ENCODE data around the gene GAK. TPM values are rescaled to one million over a fixed set of nuclear protein-coding genes. Genes with fewer than 3 reads are reported as not detected.

Gene GAK
- total and polyA plus RNA-seq, 4 donors = 27.4 to 69.7 (median 47.0) TPM

DNA sequence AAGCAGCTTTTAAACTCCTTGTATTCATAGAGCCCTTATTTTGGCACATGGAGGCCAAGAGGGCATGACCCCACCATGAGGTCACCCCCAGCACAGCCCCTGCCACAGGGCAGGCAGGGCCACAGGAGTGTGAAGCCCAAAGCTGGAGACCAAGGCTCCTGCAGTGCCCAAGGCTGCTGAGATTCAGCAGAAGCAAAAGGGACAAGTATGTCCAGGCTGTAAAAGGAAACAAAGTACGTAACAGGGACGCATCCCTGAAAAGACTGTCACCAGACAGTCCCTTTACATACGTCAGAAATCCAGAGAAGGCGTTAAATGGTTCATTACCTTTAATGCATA, 18.9 kb downstream of the GAK start:
- Histone ChIP-seq H3K9me3 (ENCODE audit: control insufficient read depth in 4 of 4, low read length in 3 of 4) (peaks cover 0 to 3% (median 0%) of the 10 kb centered on the region in 4 donors), H3K9ac (ENCODE audit: low read depth in 1 of 2, low read length in 2 of 2) (no peak overlapping the region), H3K27ac (ENCODE audit: low read depth in 1 of 2, low read length in 2 of 2) (no peak overlapping the region), H3K4me3 (ENCODE audit: low read depth in 1 of 3, low read length in 3 of 3) (no peak overlapping the region), H3K4me1 (ENCODE audit: control insufficient read depth in 4 of 4, insufficient read depth in 4 of 4, low read length in 3 of 4) (peaks cover 0 to 6% (median 2%) of the 10 kb centered on the region in 4 donors), H3K27me3 (ENCODE audit: control insufficient read depth in 4 of 4, insufficient read depth in 4 of 4, low read length in 3 of 4) (no peaks in the 10 kb centered on the region), H3K36me3 (ENCODE audit: control insufficient read depth in 4 of 4, insufficient read depth in 3 of 4, low read depth in 1 of 4, low read length in 3 of 4) (peaks cover 4 to 30% (median 10%) of the 10 kb centered on the region in 4 donors)
- 96% methylated on average over 4 of the region's 4 CpGs for WGBS
- TF ChIP-seq, protein P1, sequence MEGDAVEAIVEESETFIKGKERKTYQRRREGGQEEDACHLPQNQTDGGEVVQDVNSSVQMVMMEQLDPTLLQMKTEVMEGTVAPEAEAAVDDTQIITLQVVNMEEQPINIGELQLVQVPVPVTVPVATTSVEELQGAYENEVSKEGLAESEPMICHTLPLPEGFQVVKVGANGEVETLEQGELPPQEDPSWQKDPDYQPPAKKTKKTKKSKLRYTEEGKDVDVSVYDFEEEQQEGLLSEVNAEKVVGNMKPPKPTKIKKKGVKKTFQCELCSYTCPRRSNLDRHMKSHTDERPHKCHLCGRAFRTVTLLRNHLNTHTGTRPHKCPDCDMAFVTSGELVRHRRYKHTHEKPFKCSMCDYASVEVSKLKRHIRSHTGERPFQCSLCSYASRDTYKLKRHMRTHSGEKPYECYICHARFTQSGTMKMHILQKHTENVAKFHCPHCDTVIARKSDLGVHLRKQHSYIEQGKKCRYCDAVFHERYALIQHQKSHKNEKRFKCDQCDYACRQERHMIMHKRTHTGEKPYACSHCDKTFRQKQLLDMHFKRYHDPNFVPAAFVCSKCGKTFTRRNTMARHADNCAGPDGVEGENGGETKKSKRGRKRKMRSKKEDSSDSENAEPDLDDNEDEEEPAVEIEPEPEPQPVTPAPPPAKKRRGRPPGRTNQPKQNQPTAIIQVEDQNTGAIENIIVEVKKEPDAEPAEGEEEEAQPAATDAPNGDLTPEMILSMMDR (IDR thresholded peaks at IDR 0.05; ENCODE audit: low read depth, low read length, missing input control) = no peak
- no peak for TF ChIP-seq SP1 (IDR thresholded peaks at IDR 0.05)
- TF ChIP-seq EGR1 (IDR thresholded peaks at IDR 0.05; ENCODE audit: low read depth in 2 of 2) = no peak
- no peak for TF ChIP-seq HNF4A (conservative IDR thresholded peaks at IDR 0.05)
- no peak for TF ChIP-seq NR2F2 (IDR thresholded peaks at IDR 0.05)
- no peak for TF ChIP-seq GABPA (IDR thresholded peaks at IDR 0.05 in 1 of 2, conservative IDR thresholded peaks at IDR 0.05 in 1 of 2)
- TF ChIP-seq JUND (IDR thresholded peaks at IDR 0.05) = no peak
- TF ChIP-seq, protein P2, sequence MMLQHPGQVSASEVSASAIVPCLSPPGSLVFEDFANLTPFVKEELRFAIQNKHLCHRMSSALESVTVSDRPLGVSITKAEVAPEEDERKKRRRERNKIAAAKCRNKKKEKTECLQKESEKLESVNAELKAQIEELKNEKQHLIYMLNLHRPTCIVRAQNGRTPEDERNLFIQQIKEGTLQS (IDR thresholded peaks at IDR 0.05) = no peak
- TF ChIP-seq FOXA1 (IDR thresholded peaks at IDR 0.05) = no peak
- no peak for DNase-seq (ENCODE audit: low spot score)

DNA sequence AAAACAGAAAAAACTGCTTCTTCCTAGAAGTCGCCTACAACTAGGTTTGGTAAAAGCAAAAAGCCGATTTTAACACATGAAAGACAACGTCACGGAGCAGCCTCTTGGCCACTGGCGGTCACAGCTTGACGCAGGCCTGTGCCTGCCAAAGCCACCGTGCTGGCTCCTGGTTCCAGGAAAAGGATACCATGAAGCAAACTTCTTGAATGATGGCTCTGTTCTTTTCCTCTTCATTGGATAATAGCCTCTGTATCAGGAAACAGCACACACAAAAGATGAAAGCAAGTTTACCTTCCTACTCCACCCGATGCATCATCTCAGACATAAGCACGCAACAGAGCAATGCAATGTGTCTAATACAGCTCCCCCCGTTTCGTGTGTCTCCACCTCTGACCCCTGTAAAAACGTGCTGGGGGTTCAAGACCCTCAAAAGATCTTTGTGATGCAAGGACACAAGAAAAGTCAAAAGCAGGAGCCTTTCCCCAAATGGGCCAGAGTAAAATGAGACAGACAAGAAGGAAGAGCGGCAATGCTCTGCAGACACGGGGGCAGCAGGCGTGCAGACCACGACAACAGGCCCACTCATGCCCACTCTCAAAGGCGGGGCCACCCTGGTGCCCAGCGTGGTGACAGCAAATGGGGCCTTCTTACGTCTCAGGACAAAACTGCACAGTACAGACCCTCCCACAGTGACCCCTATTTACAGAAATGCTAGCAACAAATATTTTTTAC, 19.4 kb downstream of the GAK start:
- DNase-seq (ENCODE audit: low spot score) = no peak
- H3K9ac ChIP-seq (ENCODE audit: low read depth in 1 of 2, low read length in 2 of 2) = no peak overlapping the region
- TF ChIP-seq, protein P3, sequence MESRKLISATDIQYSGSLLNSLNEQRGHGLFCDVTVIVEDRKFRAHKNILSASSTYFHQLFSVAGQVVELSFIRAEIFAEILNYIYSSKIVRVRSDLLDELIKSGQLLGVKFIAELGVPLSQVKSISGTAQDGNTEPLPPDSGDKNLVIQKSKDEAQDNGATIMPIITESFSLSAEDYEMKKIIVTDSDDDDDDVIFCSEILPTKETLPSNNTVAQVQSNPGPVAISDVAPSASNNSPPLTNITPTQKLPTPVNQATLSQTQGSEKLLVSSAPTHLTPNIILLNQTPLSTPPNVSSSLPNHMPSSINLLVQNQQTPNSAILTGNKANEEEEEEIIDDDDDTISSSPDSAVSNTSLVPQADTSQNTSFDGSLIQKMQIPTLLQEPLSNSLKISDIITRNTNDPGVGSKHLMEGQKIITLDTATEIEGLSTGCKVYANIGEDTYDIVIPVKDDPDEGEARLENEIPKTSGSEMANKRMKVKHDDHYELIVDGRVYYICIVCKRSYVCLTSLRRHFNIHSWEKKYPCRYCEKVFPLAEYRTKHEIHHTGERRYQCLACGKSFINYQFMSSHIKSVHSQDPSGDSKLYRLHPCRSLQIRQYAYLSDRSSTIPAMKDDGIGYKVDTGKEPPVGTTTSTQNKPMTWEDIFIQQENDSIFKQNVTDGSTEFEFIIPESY (IDR thresholded peaks at IDR 0.05) = no peak
- TF ChIP-seq, protein P1 (IDR thresholded peaks at IDR 0.05; ENCODE audit: low read depth, low read length, missing input control) = no peak
- TF ChIP-seq YY1 (IDR thresholded peaks at IDR 0.05) (no peak), HNF4A (conservative IDR thresholded peaks at IDR 0.05) (no peak), RAD21 (IDR thresholded peaks at IDR 0.05) (no peak), FOXA1 (IDR thresholded peaks at IDR 0.05) (no peak), NR2F2 (IDR thresholded peaks at IDR 0.05) (no peak), FOXA2 (IDR thresholded peaks at IDR 0.05) (no peak), TAF1 (conservative IDR thresholded peaks at IDR 0.05) (no peak), EGR1 (IDR thresholded peaks at IDR 0.05; ENCODE audit: low read depth in 2 of 2) (no peak), JUND (IDR thresholded peaks at IDR 0.05) (no peak), RXRA (IDR thresholded peaks at IDR 0.05) (no peak)
- TF ChIP-seq, protein P4, sequence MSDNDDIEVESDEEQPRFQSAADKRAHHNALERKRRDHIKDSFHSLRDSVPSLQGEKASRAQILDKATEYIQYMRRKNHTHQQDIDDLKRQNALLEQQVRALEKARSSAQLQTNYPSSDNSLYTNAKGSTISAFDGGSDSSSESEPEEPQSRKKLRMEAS (IDR thresholded peaks at IDR 0.05) = no peak
- TF ChIP-seq, protein P2 (IDR thresholded peaks at IDR 0.05) = no peak
- H3K9me3 ChIP-seq (ENCODE audit: control insufficient read depth in 4 of 4, low read length in 3 of 4) = no peaks in the 10 kb centered on the region
- 83% methylated on average over 19 of the region's 19 CpGs for WGBS
- no peaks in the 10 kb centered on the region for H3K27me3 ChIP-seq (ENCODE audit: control insufficient read depth in 4 of 4, insufficient read depth in 4 of 4, low read length in 3 of 4)
- no peak overlapping the region for H3K4me3 ChIP-seq (ENCODE audit: low read depth in 1 of 3, low read length in 3 of 3)
- H3K4me1 ChIP-seq (ENCODE audit: control insufficient read depth in 4 of 4, insufficient read depth in 4 of 4, low read length in 3 of 4) = peaks cover 0 to 6% (median 2%) of the 10 kb centered on the region in 4 donors
- no peak overlapping the region for H3K27ac ChIP-seq (ENCODE audit: low read depth in 1 of 2, low read length in 2 of 2)
- H3K36me3 ChIP-seq (ENCODE audit: control insufficient read depth in 4 of 4, insufficient read depth in 3 of 4, low read depth in 1 of 4, low read length in 3 of 4) = peaks cover 4 to 30% (median 10%) of the 10 kb centered on the region in 4 donors
